GM12891 (cell line): ENCODE measurements around the gene AHRR.

Experiments
- POLR2A ChIP-seq: IDR thresholded peaks from 2 replicates; pipeline ENCODE4 v1.6.1; 2011; ENCODE audit warnings: low read depth, low read length, control low read depth
- POLR2AphosphoS5 ChIP-seq: IDR thresholded peaks from 2 replicates; pipeline ENCODE4 v1.6.1; 2011; ENCODE audit warnings: low read depth, low read length, control low read depth

- no peak for TF ChIP-seq POLR2AphosphoS5
- no peak for TF ChIP-seq POLR2A
Measured at GRCh38 chr5:475704-476101, 154.2 kb downstream of the AHRR start.
